NK-92 (cell line): ENCODE results near the gene GFI1B.
"Not testable (repeated sequence)": the region's sequence is repeated elsewhere in the genome, so short reads cannot be mapped to it uniquely, and the experiment has no call there.

Experiments used
- DNase-seq: peaks from one replicate; lab custom pipeline; 2025; ENCODE audit not compliant: unreplicated experiment; lab: John Stamatoyannopoulos, UW

The GFI1B gene

GRCh38 chr9:132967908-132968307, 10.6 kb upstream of the GFI1B start:
- not testable (repeated sequence) for DNase-seq

- DNase-seq: no peak
These were observed 8.7 kb upstream of the GFI1B start for GRCh38 chr9:132969783-132970182.

GRCh38 chr9:132970324-132971062, 8.0 kb upstream of the GFI1B start:
- no peak for DNase-seq

GRCh38 chr9:132973166-132973565, 5.3 kb upstream of the GFI1B start:
- no peak for DNase-seq

GRCh38 chr9:132973713-132974112, 4.8 kb upstream of the GFI1B start:
- DNase-seq: no peak

GRCh38 chr9:132975961-132976360, 2.5 kb upstream of the GFI1B start:
- DNase-seq: no peak

GRCh38 chr9:132976571-132976970, 1.9 kb upstream of the GFI1B start:
- DNase-seq: no peak

GRCh38 chr9:132978112-132978450, 413 bp upstream of the GFI1B start:
- DNase-seq: no peak

- no peak for DNase-seq
These were observed 1.7 kb downstream of the GFI1B start for GRCh38 chr9:132980157-132980556.

- DNase-seq: no peak
These were observed 4.0 kb downstream of the GFI1B start for GRCh38 chr9:132982458-132982857.

GRCh38 chr9:132983491-132984201, 5.2 kb downstream of the GFI1B start:
- no peak for DNase-seq

GRCh38 chr9:132984202-132985070, 5.9 kb downstream of the GFI1B start:
- no peak for DNase-seq

- DNase-seq: no peak
These were observed 6.5 kb downstream of the GFI1B start for GRCh38 chr9:132985071-132985350.

- no peak for DNase-seq
These were observed 7.0 kb downstream of the GFI1B start for GRCh38 chr9:132985489-132985888.

GRCh38 chr9:132986114-132986513, 7.6 kb downstream of the GFI1B start:
- DNase-seq: no peak

- DNase-seq: no peak
These were observed 8.4 kb downstream of the GFI1B start for GRCh38 chr9:132986640-132987620.

GRCh38 chr9:132988244-132989013, 9.9 kb downstream of the GFI1B start:
- no peak for DNase-seq

- no peak for DNase-seq
These were observed 10.5 kb downstream of the GFI1B start for GRCh38 chr9:132989014-132989310.

- no peak for DNase-seq
These were observed 11.0 kb downstream of the GFI1B start for GRCh38 chr9:132989414-132989996.

- DNase-seq: not testable (repeated sequence)
These were observed 11.6 kb downstream of the GFI1B start for GRCh38 chr9:132989998-132990557.
